NCI-H1105 (cell line): ENCODE measurements around the gene RCOR1.
"Not testable (repeated sequence)": the region's sequence is repeated elsewhere in the genome, so short reads cannot be mapped to it uniquely, and the experiment has no call there.

ENCODE experiments used
- DNase-seq: peaks from one replicate; lab custom pipeline; 2025; lab: John Stamatoyannopoulos, UW

The RCOR1 gene

GRCh38 chr14:102571043-102571442 lies 21.4 kb upstream of the RCOR1 start:
- DNase-seq = no peak

GRCh38 chr14:102571478-102572042 lies 20.9 kb upstream of the RCOR1 start:
- no peak for DNase-seq

DNA sequence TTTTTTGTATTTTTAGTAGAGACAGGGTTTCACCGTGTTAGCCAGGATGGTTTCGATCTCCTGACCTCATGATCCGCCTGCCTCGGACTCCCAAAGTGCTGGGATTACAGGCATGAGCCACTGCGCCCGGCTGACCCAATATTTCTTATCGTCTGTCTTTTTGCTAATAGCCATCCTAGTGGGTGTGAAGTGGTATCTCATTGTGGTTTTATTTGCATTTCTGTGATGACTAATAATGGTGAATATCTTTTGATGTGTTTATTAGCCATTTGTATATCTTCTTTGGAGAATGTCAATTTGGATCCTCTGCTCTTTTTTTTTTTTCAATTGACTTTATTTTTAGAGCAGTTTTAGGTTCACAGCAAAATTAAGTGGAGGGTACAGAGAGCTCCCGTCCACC lies 19.3 kb upstream of the RCOR1 start:
- DNase-seq = not testable (repeated sequence)

GRCh38 chr14:102573591-102574046 lies 18.8 kb upstream of the RCOR1 start:
- DNase-seq = no peak

- DNase-seq = no peak
Measured at GRCh38 chr14:102574281-102575159, 17.9 kb upstream of the RCOR1 start.

- DNase-seq = no peak
Measured at GRCh38 chr14:102575160-102575845, 17.1 kb upstream of the RCOR1 start.

DNA sequence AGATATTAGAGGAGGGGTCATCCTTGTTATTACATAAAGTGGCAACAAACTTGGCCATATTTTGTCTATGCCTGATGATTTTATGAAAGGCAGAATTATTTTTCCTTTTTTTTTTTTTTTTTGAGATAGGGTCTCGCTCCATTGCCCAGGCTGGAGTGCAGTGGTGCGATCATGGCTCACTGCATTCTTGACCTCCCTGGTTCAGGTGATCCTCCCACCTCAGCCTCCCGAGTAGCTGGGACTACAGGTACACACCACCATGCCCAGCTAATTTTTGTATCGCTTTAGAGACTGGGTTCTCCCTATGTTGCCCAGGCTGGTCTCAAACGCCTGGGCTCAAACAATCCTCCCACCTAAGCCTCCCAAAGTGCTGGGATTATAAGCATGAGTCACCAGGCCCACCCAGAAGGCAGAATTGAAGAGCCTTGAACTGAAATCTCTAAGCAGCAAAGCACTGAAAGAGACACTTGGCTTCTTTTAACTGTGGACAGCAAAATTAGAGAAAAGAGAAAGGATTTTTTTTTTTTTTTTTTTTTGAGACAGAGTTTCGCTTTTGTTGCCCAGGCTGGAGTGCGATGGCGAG lies 16.5 kb upstream of the RCOR1 start:
- not testable (repeated sequence) for DNase-seq

- no peak for DNase-seq
Measured at GRCh38 chr14:102578821-102579220, 13.6 kb upstream of the RCOR1 start.

- no peak for DNase-seq
Measured at GRCh38 chr14:102579696-102580549, 12.5 kb upstream of the RCOR1 start.

- no peak for DNase-seq
Measured at GRCh38 chr14:102580550-102581110, 11.8 kb upstream of the RCOR1 start.

DNA sequence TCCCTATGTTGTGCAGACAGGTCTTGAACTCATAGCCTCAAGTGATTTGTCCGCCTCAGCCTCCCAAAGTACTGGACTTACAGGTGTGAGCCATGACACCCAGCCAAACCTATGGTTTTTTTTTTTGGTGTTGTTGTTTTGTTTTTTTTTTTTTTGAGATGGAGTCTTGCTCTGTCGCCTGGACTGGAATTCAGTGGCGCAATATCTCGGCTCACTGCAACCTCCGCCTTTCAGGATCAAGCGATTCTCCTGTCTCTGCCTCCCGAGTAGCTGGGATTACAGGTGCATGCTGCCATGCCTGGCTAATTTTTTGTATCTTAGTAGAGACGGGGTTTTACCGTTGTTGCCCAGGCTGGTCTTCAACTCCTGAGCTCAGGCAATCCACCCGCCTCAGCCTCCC lies 11.3 kb upstream of the RCOR1 start:
- DNase-seq = no peak

DNA sequence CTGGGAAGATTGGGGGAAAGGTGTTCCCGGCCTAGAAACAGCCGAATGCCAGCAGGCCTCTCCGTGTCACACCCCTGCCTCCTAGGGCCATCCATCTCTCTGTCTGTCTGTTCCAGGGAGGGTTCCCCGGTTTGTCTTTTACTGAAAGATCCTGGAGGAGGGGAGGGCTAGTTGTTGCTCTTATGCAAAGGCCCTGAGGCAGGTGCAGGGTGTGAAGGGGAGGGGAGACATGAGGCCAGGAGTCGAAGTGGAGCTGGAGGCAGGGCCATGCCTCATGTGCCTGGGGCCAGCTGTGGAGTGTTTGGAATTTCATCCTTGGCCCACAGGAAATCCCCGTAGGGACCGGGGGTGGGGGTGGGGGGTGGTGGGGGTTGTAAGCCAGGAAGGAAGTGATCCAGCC lies 8.7 kb upstream of the RCOR1 start:
- no peak for DNase-seq

- no peak for DNase-seq
Measured at GRCh38 chr14:102584871-102585869, 7.3 kb upstream of the RCOR1 start.

GRCh38 chr14:102586420-102587104 lies 5.9 kb upstream of the RCOR1 start:
- no peak for DNase-seq

DNA sequence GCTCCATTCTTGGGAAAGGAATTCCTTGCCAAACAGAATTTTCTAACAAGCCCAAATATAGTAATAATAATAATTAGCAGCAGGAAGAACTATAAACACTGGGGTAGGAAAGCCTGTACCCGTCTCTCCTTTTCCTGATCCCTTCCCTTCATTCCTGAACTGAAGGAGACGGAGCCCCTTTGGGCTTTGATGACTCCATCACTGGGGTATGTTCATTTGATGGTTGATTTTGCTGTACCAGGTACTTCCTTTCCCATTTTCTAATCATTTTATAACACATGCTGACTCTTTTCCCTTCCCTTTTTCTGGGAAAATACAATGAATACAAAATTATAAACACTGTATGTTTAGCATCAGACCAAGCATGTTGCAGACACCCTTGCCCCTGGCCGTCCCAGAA lies 3.6 kb upstream of the RCOR1 start:
- no peak for DNase-seq

- DNase-seq = no peak
Measured at GRCh38 chr14:102589761-102590290, 2.6 kb upstream of the RCOR1 start.

DNA sequence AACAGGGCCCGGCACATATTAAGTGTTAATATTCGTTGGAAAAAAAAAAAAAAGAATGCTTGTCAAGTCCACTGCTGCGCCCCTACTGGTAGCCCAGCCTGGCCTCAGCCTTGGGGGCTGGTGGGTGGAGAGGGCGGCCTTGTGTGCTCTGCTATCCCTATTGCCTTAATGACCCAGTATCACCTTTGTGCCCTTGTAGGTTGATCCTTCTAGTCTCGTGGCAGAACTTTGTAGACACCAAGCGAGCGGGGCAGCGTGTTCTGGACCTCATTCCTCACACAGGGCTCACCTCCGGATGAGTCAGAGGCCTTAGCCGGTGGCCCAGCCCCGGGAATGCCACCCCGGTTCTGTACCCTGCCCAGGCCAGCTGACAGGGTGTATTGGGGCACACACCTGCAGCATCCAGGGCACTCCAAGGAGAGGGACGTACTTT lies 1.8 kb upstream of the RCOR1 start:
- no peak for DNase-seq

GRCh38 chr14:102591372-102591943 lies 991 bp upstream of the RCOR1 start:
- peak; percentile 41 for DNase-seq

- DNase-seq = peak; percentile 33
Measured at GRCh38 chr14:102592763-102593060, 263 bp downstream of the RCOR1 start.
